ENCODE results near the gene UQCR11. TPM values are rescaled to one million over a fixed set of nuclear protein-coding genes. Genes with fewer than 3 reads are reported as not detected.

The UQCR11 gene
- total RNA-seq, 1 donor from 2014 or later, result 203 TPM

GRCh38 chr19:1549332-1549945, 55.8 kb downstream of the UQCR11 start:
- Mint-ChIP-seq H3K36me3 (ENCODE audit: unreplicated experiment) (no peaks in the 10 kb centered on the region), H3K27me3 (ENCODE audit: unreplicated experiment) (no peaks in the 10 kb centered on the region), H3K27ac (ENCODE audit: unreplicated experiment) (no peak overlapping the region), H3K4me1 (ENCODE audit: unreplicated experiment) (peaks cover 5% of the 10 kb centered on the region), H3K4me3 (ENCODE audit: unreplicated experiment) (no peak overlapping the region), H3K9me3 (ENCODE audit: unreplicated experiment) (no peaks in the 10 kb centered on the region)
- DNase-seq (ENCODE audit: extremely low spot score, unreplicated experiment), result no peak
- TF ChIP-seq CTCF (IDR thresholded peaks at IDR 0.05), result no peak

Other genes with a start within 250 kb of the UQCR11 start
- gene NDUFS7, start 221.6 kb downstream of the UQCR11 start, total RNA-seq, result 71.7 and 74.4 TPM in 2 replicates
- 31.2 and 35.3 TPM in 2 replicates for gene GAMT, start 203.9 kb downstream of the UQCR11 start, total RNA-seq
- 91.0 and 101 TPM in 2 replicates for gene DAZAP1, start 197.9 kb downstream of the UQCR11 start, total RNA-seq
- gene RPS15, start 167.1 kb downstream of the UQCR11 start, total RNA-seq, result 932 and 969 TPM in 2 replicates
- 1.2 and 1.5 TPM in 2 replicates for gene APC2, start 155.3 kb downstream of the UQCR11 start, total RNA-seq
- gene C19orf25, start 126.2 kb downstream of the UQCR11 start, total RNA-seq, result 38.0 and 38.9 TPM in 2 replicates
- 3.2 and 5.7 TPM in 2 replicates for gene PCSK4, start 115.1 kb downstream of the UQCR11 start, total RNA-seq
- gene REEP6, start 114.3 kb downstream of the UQCR11 start, total RNA-seq, result 4.1 and 4.4 TPM in 2 replicates
- 4.4 and 6.4 TPM in 2 replicates for gene ADAMTSL5, start 92.4 kb downstream of the UQCR11 start, total RNA-seq
- gene PLK5, start 81.4 kb downstream of the UQCR11 start, total RNA-seq, result 0.54 TPM in 1 of 2 replicates, not detected in the other
- gene MEX3D, start 37.1 kb downstream of the UQCR11 start, total RNA-seq, result 65.5 and 67.5 TPM in 2 replicates
- gene MBD3, start 12.6 kb downstream of the UQCR11 start, total RNA-seq, result 96.3 and 101 TPM in 2 replicates
- gene TCF3, start 47.2 kb upstream of the UQCR11 start, total RNA-seq, result 180 and 189 TPM in 2 replicates
- gene ONECUT3, start 148.0 kb upstream of the UQCR11 start, total RNA-seq, result not detected in 2 replicates
- gene ATP8B3, start 206.8 kb upstream of the UQCR11 start, total RNA-seq, result 4.6 and 5.2 TPM in 2 replicates
- gene REXO1, start 243.0 kb upstream of the UQCR11 start, total RNA-seq, result 29.8 and 39.3 TPM in 2 replicates